ENCODE measurements around the gene CFAP46. TPM values are rescaled to one million over a fixed set of nuclear protein-coding genes. Genes with fewer than 3 reads are reported as not detected.
"Not testable (repeated sequence)": the region's sequence is repeated elsewhere in the genome, so short reads cannot be mapped to it uniquely, and the experiment has no call there.

The CFAP46 gene
- total RNA-seq, 3 donors from 2014 or later, result 0.78 to 1.0 TPM; not detected in 1

- intact Hi-C loops (cut with DNase I, micrococcal nuclease), result no loop called here
- TF ChIP-seq CTCF (IDR thresholded peaks at IDR 0.05), result no peak
- DNase-seq (no peak), ATAC-seq (no peak)
- H3K4me1 ChIP-seq (ENCODE audit: low read depth), result peaks cover 6% of the 10 kb centered on the region
- H3K4me3 ChIP-seq, result no peak overlapping the region
- no peaks in the 10 kb centered on the region for H3K36me3 ChIP-seq (ENCODE audit: low read depth)
- H3K9me3 ChIP-seq, result no peaks in the 10 kb centered on the region
These were observed 165.5 kb downstream of the CFAP46 start for GRCh38 chr10:132776821-132777220.

- intact Hi-C loops (cut with DNase I, micrococcal nuclease), result no loop called here
- Histone ChIP-seq H3K4me1 (ENCODE audit: low read depth) (peaks cover 6% of the 10 kb centered on the region), H3K9me3 (no peaks in the 10 kb centered on the region), H3K36me3 (ENCODE audit: low read depth) (no peaks in the 10 kb centered on the region), H3K4me3 (no peak overlapping the region)
- ATAC-seq (no peak), DNase-seq (no peak)
- no peak for TF ChIP-seq CTCF (IDR thresholded peaks at IDR 0.05)
These were observed 166.2 kb downstream of the CFAP46 start for GRCh38 chr10:132776186-132776585.

DNA sequence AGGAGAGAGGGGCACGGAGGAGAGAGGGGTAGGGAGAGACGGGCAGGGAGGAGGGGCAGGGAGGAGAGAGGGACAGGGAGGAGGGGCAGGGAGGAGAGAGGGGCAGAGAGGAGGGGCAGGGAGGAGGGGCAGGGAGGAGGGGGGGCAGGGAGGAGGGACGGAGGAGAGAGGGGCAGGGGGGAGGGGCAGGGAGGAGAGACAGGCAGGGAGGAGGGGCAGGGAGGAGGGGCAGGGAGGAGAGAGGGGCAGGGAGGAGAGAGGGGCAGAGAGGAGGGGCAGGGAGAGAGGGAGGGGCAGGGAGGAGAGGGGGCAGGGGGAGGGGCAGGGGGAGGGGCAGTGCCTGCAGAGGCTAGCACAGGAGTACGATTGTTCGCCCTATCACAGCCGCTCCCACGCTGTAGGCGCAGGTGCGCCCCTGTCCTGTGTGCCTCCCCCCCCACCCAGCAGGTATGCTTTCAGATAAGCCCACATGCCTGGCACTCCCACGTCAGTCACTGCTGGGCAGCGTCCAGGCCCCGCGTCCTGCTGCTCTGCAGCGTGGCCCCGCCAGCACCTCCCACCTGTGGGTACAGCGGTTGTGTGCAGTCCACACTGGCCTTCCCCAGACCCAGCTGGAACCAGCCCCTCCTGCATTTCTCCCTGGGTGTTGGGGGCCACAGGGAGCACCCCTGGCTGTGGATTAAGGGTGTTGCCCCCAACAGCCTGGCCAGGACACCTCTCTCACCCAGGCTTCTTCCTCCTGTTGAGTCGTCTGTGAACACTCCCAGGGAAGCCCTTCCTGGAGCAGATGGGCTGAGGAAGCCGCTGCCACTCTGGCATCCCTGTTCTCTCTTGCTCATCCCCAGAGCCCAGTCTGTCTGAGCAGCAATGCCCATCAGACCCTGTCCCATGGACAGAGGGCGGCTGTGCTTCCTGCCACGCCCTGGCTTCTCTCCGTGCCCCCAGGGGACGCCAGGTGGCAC lies 167.2 kb downstream of the CFAP46 start:
- H3K4me1 ChIP-seq (ENCODE audit: low read depth), result peaks cover 6% of the 10 kb centered on the region
- no peak for TF ChIP-seq CTCF (IDR thresholded peaks at IDR 0.05)
- no peaks in the 10 kb centered on the region for H3K36me3 ChIP-seq (ENCODE audit: low read depth)
- DNase-seq (peak; percentile 71 to 73 (median 71)), ATAC-seq (peak; percentile 81)
- intact Hi-C loops (cut with DNase I, micrococcal nuclease), result no loop called here
- H3K4me3 ChIP-seq, result no peak overlapping the region
- no peaks in the 10 kb centered on the region for H3K9me3 ChIP-seq

DNA sequence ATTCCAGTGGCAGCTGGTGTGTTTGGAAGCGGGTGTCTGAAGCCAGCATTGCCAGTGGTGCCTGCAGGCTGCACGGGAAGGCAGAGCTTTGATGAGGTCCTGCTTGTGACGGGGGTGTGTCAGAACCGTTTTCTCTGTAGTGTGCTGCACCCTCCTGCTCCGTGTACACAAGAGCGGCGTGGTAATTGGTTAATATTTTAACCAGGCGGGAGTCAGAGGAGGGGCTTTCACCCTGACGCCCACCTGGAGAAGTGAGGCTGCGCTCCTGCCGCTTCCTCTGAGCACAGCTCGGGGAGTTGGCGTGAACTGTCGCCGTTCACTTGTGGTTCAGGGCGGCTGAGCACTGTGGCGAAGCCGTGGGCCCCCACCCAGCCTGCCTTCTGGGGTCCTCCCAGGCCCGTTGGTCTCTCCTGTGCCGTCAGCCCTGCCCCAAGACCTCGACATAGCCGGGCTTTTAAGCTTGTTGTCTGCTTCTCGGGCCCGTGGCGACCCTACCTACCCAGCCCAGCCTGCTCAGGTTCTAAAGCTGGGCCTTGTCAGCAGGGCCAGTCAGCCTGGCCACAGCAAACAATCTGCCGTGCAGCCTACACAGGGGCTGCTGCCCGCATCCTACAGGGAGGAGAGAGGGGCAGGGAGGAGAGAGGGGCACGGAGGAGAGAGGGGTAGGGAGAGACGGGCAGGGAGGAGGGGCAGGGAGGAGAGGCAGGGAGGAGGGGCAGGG lies 168.0 kb downstream of the CFAP46 start:
- intact Hi-C loops (cut with DNase I, micrococcal nuclease), result no loop called here
- TF ChIP-seq CTCF (IDR thresholded peaks at IDR 0.05), result no peak
- Histone ChIP-seq H3K9me3 (no peaks in the 10 kb centered on the region), H3K36me3 (ENCODE audit: low read depth) (no peaks in the 10 kb centered on the region), H3K4me3 (no peak overlapping the region), H3K4me1 (ENCODE audit: low read depth) (peaks cover 6% of the 10 kb centered on the region)
- peak in 2 of 3 donors; percentile 50 to 57 for DNase-seq
- ATAC-seq, result peak; percentile 70

- H3K36me3 ChIP-seq (ENCODE audit: low read depth); H3K4me3 ChIP-seq; DNase-seq; ATAC-seq; H3K4me1 ChIP-seq (ENCODE audit: low read depth); intact Hi-C loops (cut with DNase I, micrococcal nuclease); H3K9me3 ChIP-seq: not testable (repeated sequence)
These were observed 169.6 kb downstream of the CFAP46 start for GRCh38 chr10:132772816-132773215.

Data from mucosa of descending colon (tissue), 3 donors.